WTC11 (cell line): ENCODE results near the gene DECR2.

Experiments
- ETV6 ChIP-seq: sonication (generic); formaldehyde crosslinking; IDR thresholded peaks from 2 replicates; pipeline ENCODE4 v1.8.1; 2022; ENCODE audit warnings: mild to moderate bottlenecking, missing genetic modification reagents
- JUN ChIP-seq: sonication (generic); formaldehyde crosslinking; IDR thresholded peaks from 2 replicates; pipeline ENCODE4 v1.8.0; 2023; ENCODE audit warnings: mild to moderate bottlenecking, missing genetic modification reagents
- NR2C2 ChIP-seq: sonication (generic); formaldehyde crosslinking; IDR thresholded peaks from 2 replicates; pipeline ENCODE4 v1.8.0; 2022; ENCODE audit warnings: mild to moderate bottlenecking, missing genetic modification reagents
- USF1 ChIP-seq: sonication (generic); formaldehyde crosslinking; IDR thresholded peaks from 2 replicates; pipeline ENCODE4 v1.8.0; 2022; ENCODE audit warnings: mild to moderate bottlenecking, missing genetic modification reagents
- ZNF138 ChIP-seq: sonication (generic); formaldehyde crosslinking; conservative IDR thresholded peaks from 2 replicates; pipeline ENCODE4 v1.8.1; 2022; ENCODE audit warnings: mild to moderate bottlenecking, moderate library complexity, missing genetic modification reagents
- TF ChIP-seq, protein P1 (sequence below): fragments of 200-600 bp; IDR thresholded peaks from 2 replicates; pipeline ENCODE4 v1.8.0; 2022; ENCODE audit warnings: antibody characterized with exemption
- TF ChIP-seq, protein P2 (sequence below): sonication (generic); formaldehyde crosslinking; conservative IDR thresholded peaks from 2 replicates; pipeline ENCODE4 v1.8.1; 2022; ENCODE audit warnings: mild to moderate bottlenecking, missing genetic modification reagents

GRCh38 chr16:397736-398332 is 3.9 kb upstream of the DECR2 start:
- TF ChIP-seq, protein P1, sequence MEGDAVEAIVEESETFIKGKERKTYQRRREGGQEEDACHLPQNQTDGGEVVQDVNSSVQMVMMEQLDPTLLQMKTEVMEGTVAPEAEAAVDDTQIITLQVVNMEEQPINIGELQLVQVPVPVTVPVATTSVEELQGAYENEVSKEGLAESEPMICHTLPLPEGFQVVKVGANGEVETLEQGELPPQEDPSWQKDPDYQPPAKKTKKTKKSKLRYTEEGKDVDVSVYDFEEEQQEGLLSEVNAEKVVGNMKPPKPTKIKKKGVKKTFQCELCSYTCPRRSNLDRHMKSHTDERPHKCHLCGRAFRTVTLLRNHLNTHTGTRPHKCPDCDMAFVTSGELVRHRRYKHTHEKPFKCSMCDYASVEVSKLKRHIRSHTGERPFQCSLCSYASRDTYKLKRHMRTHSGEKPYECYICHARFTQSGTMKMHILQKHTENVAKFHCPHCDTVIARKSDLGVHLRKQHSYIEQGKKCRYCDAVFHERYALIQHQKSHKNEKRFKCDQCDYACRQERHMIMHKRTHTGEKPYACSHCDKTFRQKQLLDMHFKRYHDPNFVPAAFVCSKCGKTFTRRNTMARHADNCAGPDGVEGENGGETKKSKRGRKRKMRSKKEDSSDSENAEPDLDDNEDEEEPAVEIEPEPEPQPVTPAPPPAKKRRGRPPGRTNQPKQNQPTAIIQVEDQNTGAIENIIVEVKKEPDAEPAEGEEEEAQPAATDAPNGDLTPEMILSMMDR, result no peak
- TF ChIP-seq ETV6 (CRISPR knock-in tag) (no peak), JUN (CRISPR knock-in tag) (no peak), ZNF138 (CRISPR knock-in tag) (no peak), NR2C2 (CRISPR knock-in tag) (no peak), USF1 (CRISPR knock-in tag) (no peak)
- TF ChIP-seq, protein P2, sequence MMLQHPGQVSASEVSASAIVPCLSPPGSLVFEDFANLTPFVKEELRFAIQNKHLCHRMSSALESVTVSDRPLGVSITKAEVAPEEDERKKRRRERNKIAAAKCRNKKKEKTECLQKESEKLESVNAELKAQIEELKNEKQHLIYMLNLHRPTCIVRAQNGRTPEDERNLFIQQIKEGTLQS (CRISPR knock-in tag), result no peak
